Esophagus muscularis mucosa (tissue), 3 donors: Measurements from ENCODE around the gene ZSWIM2.

Source experiments
- POLR2A ChIP-seq: fragments of 450-650 bp; IDR thresholded peaks from one replicate; pipeline ENCODE4 v1.6.1; 2017; ENCODE audit warnings: antibody characterized with exemption, moderate library complexity, mild to moderate bottlenecking, low read depth
- POLR2AphosphoS5 ChIP-seq, 2 donors: sonication (generic); formaldehyde crosslinking; IDR thresholded peaks; one replicate each; pipeline ENCODE4 v1.6.1; 2017; ENCODE audit warnings: antibody characterized with exemption in 2 of 2
- TF ChIP-seq, protein P1 (sequence below), 3 experiments: fragments of 200-600 bp in 2 of 3; fragments of 450-650 bp in 1 of 3; sonication (generic) in 2 of 3; IDR thresholded peaks; one replicate each; pipeline ENCODE4 v1.5.1; 2017 to 2019; ENCODE audit warnings: antibody characterized with exemption in 3 of 3, mild to moderate bottlenecking in 2 of 3, moderate library complexity in 1 of 3

DNA sequence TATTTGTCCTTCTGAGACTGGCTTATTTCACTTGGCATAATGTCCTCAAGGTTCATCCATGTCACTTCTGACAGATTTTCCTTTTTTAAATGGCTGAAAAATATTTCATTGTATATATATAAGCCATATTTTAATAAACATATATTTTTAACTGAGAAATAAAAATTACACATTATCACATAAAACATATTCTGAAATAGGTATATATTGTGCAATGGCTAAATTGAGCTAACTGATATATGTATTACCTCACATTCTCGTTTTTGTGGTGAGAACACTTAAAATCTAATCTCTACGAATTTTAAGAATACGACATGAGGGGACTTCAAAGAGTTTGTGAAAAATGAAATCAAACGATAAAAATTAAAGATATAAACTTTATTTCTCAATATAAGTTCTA is 25.7 kb upstream of the ZSWIM2 start:
- no peak for TF ChIP-seq POLR2A
- TF ChIP-seq, protein P1, sequence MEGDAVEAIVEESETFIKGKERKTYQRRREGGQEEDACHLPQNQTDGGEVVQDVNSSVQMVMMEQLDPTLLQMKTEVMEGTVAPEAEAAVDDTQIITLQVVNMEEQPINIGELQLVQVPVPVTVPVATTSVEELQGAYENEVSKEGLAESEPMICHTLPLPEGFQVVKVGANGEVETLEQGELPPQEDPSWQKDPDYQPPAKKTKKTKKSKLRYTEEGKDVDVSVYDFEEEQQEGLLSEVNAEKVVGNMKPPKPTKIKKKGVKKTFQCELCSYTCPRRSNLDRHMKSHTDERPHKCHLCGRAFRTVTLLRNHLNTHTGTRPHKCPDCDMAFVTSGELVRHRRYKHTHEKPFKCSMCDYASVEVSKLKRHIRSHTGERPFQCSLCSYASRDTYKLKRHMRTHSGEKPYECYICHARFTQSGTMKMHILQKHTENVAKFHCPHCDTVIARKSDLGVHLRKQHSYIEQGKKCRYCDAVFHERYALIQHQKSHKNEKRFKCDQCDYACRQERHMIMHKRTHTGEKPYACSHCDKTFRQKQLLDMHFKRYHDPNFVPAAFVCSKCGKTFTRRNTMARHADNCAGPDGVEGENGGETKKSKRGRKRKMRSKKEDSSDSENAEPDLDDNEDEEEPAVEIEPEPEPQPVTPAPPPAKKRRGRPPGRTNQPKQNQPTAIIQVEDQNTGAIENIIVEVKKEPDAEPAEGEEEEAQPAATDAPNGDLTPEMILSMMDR (IDR thresholded peaks at IDR 0.05) = no peak
- no peak for TF ChIP-seq POLR2AphosphoS5 (IDR thresholded peaks at IDR 0.05)
